Fibroblast of the aortic adventitia (primary cell): ENCODE data around the gene MAK. TPM values are rescaled to one million over a fixed set of nuclear protein-coding genes. Genes with fewer than 3 reads are reported as not detected.

Source experiments
- DNase-seq: peaks from one replicate; pipeline ENCODE4 v3.0.0-alpha.2; 2010; ENCODE audit warnings: low read depth
- H3K4me3 ChIP-seq: 2 replicates; pipeline ENCODE4 v1.5.1; 2011; ENCODE audit warnings: low read depth, mild to moderate bottlenecking, control low read depth, low read length, moderate library complexity
- small RNA-seq: library from RNA; depleted of rRNA; stranded (forward); fragments of <200 nt; gene quantifications from one replicate; pipeline ENCODE3, GENCODE V24; 2012
- total RNA-seq: library from RNA; depleted of rRNA; stranded (reverse); fragments of >200 nt; gene quantifications from 2 replicates; pipeline ENCODE4 v1.2.3, GENCODE V29; 2012; ENCODE audit warnings: low replicate concordance
- TF ChIP-seq, protein P1 (sequence below): IDR thresholded peaks from 2 replicates; pipeline ENCODE4 v1.5.1; 2011; ENCODE audit warnings: mild to moderate bottlenecking, low read length, control low read depth, inconsistent platforms; ENCODE audit not compliant: insufficient read depth

Gene MAK
- total RNA-seq, 1 donor, result under 0.01 TPM

DNA sequence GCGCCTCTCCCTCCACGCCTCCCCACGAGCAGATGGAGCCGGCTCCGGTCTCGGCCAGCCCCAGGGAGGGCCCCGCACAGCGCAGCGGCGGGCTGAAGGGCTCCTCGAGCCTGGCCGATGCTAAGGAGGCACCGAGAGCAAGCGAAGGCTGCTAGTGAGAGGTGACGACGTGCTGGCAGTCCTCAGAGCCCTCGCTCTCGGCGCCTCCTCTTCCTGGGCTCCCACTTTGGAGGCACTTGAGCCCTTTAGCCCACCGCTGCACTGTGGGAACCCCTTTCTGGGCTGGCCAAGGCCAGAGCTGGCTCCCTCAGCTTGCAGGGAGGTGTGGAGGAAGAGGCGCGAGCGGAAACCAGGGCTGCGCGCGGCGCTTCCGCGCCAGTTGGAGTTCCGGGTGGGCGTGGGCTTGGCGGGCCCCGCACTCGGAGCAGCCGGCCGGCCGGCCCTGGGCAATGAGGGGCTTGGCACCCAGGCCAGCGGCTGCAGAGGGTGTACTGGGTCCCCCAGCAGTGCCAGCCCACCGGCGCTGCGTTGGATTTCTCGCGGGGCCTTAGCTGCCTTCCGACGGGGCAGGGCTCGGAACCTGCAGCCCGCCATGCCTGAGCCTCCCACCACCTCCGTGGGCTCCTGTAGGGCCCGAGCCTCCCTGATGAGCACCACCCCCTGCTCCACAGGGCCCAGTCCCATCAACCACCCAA lies 117.9 kb downstream of the MAK start:
- peak; percentile 27 for DNase-seq
- TF ChIP-seq, protein P1, sequence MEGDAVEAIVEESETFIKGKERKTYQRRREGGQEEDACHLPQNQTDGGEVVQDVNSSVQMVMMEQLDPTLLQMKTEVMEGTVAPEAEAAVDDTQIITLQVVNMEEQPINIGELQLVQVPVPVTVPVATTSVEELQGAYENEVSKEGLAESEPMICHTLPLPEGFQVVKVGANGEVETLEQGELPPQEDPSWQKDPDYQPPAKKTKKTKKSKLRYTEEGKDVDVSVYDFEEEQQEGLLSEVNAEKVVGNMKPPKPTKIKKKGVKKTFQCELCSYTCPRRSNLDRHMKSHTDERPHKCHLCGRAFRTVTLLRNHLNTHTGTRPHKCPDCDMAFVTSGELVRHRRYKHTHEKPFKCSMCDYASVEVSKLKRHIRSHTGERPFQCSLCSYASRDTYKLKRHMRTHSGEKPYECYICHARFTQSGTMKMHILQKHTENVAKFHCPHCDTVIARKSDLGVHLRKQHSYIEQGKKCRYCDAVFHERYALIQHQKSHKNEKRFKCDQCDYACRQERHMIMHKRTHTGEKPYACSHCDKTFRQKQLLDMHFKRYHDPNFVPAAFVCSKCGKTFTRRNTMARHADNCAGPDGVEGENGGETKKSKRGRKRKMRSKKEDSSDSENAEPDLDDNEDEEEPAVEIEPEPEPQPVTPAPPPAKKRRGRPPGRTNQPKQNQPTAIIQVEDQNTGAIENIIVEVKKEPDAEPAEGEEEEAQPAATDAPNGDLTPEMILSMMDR, result no peak

GRCh38 chr6:10719964-10720264 lies 118.4 kb downstream of the MAK start:
- no peak for DNase-seq
- H3K4me3 ChIP-seq, result peak overlapping the region; percentile 71
- TF ChIP-seq, protein P1, result no peak

More for the DNA sequence above, 117.9 kb downstream of the MAK start:
- peak overlapping the region; percentile 71 for H3K4me3 ChIP-seq

- H3K4me3 ChIP-seq, result peak overlapping the region; percentile 71
- TF ChIP-seq, protein P1, result no peak
- DNase-seq, result peak; percentile 48
These were observed 118.9 kb downstream of the MAK start for GRCh38 chr6:10719296-10719963.

GRCh38 chr6:10713962-10714361 lies 124.4 kb downstream of the MAK start:
- H3K4me3 ChIP-seq, result no peak overlapping the region
- TF ChIP-seq, protein P1, result no peak
- no peak for DNase-seq

Small RNA genes within 50 kb of the gene (small RNA-seq; reads per million reads assigned to genes)
- not detected for gene RNA5SP203

Other genes starting within 250 kb of the MAK start
- gene C6orf52, start 143.9 kb downstream of the MAK start, total RNA-seq, result 0.27 TPM in 1 of 2 replicates, not detected in the other
- 28.0 and 30.1 TPM in 2 replicates for gene PAK1IP1, start 143.6 kb downstream of the MAK start, total RNA-seq
- 46.4 and 156 TPM in 2 replicates for gene TMEM14C, start 115.5 kb downstream of the MAK start, total RNA-seq
- 98.1 and 99.3 TPM in 2 replicates for gene TMEM14B, start 90.7 kb downstream of the MAK start, total RNA-seq
- not detected in 2 replicates for gene GCM2, start 43.5 kb upstream of the MAK start, total RNA-seq
- under 0.01 TPM in 1 of 2 replicates, not detected in the other for gene SYCP2L, start 48.5 kb upstream of the MAK start, total RNA-seq
- 0.16 and 0.18 TPM in 2 replicates for gene ELOVL2, start 205.8 kb upstream of the MAK start, total RNA-seq